ENCODE measurements around the gene NRG3.

NRG3 gene

DNA sequence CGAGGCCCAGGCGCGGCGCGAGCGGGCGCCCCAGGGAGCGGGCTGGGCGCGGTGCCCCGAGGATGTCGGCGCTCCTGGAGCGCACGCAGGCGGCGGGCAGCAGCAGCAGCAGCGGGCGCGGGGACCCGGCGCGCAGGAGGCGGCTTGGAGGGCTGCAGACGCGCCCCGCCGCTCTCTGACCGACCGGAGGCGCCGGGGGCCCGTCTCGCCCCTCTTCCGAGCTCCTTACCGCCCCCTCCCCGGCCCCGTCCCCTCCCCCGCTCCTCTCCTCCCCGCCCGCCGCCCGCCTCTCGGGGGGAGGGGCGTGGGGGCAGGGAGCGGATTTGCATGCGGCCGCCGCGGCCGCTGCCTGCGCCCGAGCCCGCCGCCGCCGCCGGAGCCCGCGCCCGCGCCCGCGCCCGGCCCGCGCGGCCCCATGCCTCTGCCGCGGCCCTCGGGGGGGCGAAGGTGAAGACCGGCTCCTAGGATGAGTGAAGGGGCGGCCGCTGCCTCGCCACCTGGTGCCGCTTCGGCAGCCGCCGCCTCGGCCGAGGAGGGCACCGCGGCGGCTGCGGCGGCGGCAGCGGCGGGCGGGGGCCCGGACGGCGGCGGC, at the start of gene NRG3:
NRG3 (plus strand) TSS at position 320 of the 592 bp plus-strand sequence.
- no peak for DNase-seq (ENCODE audit: low read depth in 2 of 2)

DNA sequence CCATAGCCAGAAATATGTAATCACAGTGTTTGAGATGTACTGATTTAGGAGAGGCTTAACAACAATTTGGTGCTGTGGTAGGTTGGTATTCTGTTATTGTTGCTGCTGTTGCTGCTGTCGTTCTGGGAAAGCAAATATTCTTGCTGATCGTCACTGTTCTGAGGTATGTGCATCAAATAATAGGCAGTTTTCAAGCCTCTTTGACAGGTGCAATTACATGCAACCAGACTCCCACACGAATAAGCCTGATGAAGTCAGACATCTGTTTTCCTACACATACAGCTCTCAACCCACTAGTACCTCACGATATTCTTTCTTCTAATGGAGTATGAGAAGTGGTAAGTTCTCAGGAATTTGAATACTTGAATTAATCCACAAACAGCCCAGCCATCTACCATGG, 46.7 kb upstream of the NRG3 start:
- no peak for DNase-seq (ENCODE audit: low read depth in 2 of 2)

DNA sequence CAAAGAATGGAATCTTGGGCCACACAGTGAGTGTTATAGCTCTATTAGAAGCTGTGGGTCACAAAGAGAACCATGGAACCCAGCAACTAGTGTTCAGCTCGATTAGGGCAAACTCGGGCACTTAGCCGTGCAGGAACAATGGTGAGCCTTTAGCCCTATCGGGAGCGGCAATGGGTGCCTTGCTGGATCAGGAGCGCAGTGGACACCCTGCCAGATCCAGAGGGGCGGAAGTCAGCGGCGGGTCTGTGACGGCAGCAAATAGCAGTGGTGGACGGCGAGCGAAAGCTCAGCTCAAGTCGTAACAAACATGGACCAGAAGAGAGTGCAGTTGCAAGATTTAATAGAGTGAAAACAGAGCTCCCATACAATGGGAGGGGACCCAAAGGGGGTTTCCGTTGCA, 43.9 kb upstream of the NRG3 start:
- no peak for DNase-seq (ENCODE audit: low read depth in 2 of 2)

DNA sequence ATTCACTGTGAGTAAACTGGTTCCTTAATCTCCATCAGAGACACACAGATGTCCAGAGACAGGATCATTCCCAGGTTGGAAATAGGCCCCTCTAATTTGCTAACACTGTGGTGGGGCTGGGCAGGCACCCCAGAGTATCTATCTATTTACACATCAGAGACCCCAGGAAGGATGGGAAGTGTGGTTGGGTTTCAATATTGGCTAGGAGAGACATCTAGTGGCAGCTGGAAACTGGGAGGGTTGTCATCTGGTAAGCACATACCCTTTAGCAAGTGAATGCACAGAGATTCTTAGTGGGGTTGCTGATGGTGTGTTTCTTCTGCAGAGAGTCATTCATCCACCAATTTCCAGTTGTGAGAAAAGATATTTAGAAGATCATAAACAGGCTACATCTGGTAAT, 36.0 kb upstream of the NRG3 start:
- no peak for DNase-seq (ENCODE audit: low read depth in 2 of 2)

DNA sequence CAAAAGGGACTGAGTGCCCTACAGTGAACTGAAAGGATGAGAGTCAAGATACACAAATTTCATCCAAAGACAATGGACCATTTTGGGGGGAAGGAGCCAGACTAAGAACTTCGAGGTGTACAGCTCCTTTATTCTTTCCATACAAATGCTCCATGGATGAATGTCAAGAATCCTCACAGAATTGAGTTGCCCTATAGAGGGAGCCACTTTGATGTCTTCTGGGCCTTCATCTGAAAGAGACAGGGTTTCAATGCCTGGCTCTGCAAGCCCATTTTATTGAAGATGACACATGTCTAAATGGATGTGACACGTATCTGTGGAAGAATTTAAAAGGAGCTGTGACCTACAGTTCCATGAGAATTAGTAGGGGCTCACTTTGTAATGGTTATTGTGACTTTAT, 32.0 kb upstream of the NRG3 start:
- DNase-seq (ENCODE audit: low read depth in 2 of 2) = no peak

DNA sequence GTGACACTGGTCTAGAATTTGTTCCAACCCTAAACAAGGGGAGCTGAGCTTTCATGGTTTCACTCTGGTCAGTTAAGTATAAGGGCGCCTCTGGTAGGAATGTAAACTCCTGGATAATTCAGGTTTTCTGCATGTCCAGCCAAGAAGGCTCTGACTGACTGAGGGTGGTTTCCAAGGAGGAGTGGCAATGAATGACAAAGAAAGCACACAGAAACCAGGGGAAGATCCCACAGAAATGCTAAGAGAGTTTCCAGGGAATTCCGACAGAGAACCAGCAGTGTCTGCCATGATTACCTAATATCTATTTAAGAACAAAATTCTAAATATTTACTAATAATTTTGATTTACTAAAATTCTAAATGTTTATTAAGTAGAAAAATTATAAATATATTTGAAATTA, 27.3 kb upstream of the NRG3 start:
- no peak for DNase-seq (ENCODE audit: low read depth in 2 of 2)

DNA sequence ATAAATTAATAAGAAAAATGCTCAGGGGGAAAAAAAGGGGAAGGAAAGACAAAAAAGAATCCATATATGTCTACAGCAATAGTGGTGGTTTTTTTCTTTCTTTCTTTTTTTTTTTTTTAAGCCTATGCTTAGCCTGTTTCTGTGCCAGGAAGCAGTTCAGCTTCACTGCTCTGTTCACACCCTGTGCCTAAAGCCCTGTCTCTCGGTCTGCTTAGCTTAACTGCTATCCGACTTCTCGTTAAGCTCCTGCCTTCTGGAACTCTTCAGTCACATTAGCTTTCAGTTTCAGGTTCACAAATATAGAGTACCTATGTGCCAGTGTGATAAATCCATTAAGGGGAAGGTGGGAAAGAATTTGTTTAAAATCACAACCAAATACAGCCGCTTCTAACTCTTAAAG, 26.5 kb upstream of the NRG3 start:
- no peak for DNase-seq (ENCODE audit: low read depth in 2 of 2)

DNA sequence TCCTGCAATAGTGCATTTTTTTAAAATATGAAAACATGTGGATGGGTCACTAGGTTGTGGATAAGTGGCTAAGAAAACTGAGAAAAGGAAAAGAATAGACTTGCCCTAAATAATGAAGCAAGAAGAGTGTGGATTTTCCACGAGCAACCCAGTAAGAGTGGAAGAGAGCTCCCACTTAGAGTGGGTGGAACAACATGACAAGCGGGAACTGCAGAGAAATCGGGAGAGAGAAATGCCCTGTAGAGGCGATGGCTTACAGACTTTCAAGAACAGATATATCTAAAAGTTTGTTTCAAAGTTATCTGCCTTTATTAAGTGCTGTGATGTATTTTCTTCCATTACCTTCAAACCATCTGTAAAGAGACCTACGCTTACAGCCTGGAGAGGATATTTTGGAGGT, 26.1 kb upstream of the NRG3 start:
- DNase-seq (ENCODE audit: low read depth in 2 of 2) = no peak

DNA sequence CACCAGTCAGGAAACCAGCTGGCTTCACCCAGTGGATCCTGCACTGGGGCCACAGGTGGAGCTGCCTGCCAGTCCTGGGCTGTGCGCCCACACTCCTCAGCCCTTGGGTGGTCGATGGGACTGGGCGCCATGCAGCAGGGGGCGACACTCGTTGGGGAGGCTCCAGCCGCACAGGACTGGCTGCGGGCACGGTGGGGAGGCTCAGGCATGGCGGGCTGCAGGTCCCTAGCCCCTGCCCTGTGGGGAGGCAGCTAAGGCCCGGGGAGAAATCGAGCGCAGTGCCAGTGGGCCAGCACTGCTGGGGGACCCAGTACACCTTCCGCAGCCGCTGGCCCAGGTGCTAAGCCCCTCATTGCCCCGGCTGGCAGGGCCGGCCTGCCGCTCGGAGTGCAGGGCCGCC, 12.4 kb upstream of the NRG3 start:
- no peak for DNase-seq (ENCODE audit: low read depth in 2 of 2)

DNA sequence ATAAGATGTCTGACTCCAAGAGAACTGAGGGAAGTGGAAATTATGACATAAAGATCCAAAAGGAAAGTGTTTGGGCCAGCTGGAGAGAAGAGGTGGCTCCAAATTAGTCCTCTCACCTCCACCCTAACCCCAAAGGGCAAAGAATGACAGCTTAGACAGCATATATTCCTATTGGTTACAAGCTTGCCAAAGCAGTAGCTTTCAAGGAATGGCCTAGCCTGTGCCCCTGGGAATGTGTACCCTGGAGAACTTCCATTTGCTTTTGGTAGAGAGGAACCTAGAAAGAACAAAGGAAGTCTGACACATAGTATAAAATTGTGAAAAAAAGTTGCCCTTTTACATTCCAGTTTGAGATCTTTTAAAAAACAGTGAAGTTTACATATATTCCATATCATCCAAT, 11.2 kb upstream of the NRG3 start:
- no peak for DNase-seq (ENCODE audit: low read depth in 2 of 2)

DNA sequence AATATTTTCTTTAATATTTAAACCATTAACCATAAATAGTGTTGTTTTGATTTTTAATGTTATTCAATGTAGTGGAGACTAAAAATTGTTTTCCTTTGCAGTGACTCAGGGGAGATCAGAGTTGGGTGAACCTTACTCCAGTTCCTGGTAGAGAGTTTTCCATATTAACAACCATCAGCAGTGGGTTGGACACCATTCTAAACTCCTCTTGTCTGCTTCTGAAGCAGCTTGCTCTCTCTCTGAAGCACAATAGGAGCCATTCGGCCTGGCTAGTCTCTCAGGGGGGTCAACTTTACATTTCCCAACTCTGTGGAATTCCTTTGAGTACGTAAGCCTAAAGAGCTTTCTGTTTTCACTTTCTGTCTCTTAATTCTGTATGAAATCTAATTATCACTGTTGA, 9.4 kb upstream of the NRG3 start:
- DNase-seq (ENCODE audit: low read depth in 2 of 2) = no peak

DNA sequence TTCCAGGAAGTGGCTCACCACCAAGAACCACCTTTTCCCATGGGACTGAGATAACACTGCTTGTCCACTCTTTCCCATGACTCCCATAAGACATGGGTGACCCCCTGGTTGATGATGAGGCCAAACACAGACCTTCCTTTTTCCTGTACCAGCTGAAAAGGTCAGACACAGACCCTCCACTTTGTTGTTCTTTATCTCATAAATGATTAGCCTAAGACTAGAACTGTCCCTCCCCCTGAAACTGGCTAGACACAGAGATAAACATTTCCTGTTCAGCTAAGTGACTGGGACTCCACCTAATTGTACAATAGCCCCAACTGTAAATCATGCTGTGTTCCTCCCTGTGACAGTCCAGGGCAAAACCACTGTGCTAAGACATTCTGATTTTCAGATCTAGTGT, 8.2 kb upstream of the NRG3 start:
- DNase-seq (ENCODE audit: low read depth in 2 of 2) = no peak

DNA sequence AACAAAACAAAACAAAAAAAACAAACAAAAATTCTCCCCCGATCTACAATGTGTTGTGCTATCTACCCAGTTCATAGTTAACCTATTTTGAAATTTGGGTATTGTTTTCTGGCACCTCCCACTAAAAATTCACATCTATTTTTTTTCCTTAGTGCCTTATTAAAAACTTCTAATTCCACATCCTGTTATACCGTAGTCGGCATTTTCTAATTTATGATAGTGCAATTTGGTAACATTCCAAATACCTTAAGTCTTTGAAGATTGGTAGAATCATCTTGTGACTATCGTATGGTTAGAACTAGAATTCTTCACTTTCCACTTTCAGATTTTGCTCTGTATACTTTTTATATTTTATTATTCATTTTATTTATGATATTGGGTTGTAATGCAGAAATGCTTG, 4.5 kb upstream of the NRG3 start:
- DNase-seq (ENCODE audit: low read depth in 2 of 2) = no peak

DNA sequence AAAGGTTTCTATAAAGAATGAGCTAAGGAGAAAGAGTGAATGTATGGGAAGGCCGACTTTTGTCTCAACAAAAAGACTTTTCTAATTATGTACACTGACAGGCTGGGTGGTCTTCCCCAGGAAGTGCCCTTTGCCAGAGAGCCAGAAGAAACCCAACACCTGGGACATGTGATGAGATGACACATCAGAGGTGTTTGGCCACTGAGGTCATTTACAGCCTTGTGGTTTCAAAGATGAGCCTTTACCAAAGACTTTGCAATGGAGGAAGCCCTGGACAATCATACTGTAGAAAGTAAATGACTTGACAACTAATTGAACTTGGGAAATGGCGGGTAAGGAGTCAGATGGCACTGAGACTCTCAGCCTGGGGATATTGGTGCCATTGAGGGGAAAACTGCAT, 3.4 kb upstream of the NRG3 start:
- no peak for DNase-seq (ENCODE audit: low read depth in 2 of 2)

DNA sequence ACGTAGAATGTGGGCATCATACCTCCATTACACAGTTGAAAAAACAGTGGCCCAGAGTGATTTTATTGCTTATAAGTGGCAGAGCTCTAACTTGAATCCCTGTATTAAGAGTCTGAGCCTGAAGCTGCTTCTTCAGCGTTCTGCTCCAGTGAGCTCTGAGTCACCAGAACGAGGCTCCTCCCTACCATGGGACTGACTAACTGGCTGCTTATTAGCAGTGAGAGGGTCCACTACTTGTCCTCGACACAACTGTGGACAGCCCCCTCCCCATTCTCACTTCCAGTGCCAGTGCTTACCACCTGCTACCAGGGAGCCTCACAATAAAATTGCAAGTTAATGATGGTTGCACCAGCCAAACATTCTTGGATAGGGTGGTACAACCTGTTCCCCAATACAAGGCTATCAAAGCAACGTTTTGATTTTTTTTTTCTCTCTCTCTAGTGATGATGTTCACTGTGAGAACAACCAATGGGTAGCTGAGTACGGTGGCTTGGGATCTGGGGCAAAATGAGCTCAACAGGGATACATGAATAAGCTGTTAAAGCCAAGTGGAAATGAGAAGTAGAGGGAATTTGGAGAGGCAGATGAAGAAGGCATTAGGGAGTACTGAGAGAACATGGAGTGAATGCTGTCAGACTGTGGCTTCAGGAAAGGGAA, 2.7 kb upstream of the NRG3 start:
- no peak for DNase-seq (ENCODE audit: low read depth in 2 of 2)

DNA sequence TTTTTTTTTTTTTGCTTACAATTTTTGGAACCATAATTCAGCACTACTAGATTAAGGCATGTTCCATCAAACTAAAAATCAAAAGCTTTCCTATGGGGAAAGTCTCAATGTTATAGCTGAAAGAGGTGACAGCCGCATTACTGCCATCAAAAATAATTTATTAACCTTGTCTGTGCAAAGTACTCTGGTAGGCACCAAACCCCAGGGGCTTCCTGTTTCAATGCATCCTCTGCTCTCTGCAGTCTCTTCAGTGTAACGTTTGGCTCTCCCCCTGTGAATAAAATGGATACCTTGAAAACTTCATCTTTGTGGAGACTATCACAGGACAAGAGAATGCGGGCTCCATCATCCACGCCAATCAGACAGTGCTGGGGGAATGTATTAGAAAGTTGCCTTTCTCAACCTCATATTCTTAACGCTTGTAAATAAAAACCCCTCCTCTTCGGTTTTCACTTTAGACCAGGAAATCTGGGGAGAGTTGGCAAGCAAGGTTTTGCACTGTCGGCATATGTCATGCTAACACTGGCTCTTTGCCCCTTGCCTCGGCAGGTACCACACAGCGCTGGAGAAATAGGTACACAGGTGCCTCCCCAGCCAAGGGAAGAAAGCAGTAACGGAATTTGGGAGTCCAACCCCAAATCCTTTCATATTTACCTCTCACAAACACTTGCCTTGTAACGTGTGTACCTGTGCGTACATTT, 1.6 kb upstream of the NRG3 start:
- DNase-seq (ENCODE audit: low read depth in 2 of 2) = no peak

DNA sequence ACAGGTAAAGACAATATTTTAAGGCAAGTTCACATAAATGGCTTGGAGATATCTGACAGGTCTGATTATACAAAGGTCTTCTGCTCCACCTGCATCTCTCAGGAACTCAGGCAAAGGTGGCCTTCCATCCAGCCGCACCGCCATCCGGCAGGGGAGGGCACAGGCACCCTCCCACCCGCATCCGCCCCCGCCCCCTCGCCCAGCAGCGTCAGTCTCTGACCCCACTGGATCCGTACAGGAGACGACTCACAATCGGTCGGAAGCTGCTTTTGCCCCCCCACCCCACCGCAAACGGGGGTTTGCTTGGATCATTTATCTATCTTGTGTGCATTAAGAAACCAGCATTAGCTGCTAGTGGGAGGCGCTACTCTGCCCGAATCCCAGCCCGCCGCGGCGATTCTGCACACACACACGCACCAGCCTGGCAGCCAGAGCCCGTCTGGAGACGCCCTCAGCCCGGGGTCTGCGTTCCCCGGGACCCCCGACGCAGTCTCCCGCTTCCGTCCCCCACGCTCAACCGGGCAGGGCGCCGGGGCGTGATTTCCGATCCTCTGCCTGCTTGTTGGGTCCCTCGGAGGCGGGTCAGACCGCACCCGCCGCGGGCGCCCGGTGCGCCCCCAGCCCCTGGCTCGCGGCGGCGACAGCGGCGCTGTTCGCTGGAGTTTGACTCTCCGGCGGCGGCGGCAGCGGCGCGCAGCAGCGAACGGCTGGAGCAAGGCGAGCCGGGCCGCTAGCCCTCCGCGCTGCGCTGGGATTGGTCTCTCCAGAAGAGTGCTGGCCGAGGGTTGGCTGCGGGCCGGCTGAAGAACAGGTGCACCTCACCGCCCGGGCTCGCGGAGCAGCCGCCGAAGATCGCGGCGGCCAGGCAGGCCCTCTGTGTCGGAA, 820 bp upstream of the NRG3 start:
- DNase-seq (ENCODE audit: low read depth in 2 of 2) = no peak

DNA sequence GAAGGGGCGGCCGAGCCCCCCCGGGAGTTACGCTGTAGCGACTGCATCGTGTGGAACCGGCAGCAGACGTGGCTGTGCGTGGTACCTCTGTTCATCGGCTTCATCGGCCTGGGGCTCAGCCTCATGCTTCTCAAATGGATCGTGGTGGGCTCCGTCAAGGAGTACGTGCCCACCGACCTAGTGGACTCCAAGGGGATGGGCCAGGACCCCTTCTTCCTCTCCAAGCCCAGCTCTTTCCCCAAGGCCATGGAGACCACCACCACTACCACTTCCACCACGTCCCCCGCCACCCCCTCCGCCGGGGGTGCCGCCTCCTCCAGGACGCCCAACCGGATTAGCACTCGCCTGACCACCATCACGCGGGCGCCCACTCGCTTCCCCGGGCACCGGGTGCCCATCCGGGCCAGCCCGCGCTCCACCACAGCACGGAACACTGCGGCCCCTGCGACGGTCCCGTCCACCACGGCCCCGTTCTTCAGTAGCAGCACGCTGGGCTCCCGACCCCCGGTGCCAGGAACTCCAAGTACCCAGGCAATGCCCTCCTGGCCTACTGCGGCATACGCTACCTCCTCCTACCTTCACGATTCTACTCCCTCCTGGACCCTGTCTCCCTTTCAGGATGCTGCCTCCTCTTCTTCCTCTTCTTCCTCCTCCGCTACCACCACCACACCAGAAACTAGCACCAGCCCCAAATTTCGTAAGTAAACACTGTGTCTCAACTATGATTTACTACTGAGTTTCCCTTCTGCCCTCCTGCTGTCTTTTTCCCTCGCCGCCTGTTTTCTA, 666 bp downstream of the NRG3 start:
- no peak for DNase-seq (ENCODE audit: low read depth in 2 of 2)

DNA sequence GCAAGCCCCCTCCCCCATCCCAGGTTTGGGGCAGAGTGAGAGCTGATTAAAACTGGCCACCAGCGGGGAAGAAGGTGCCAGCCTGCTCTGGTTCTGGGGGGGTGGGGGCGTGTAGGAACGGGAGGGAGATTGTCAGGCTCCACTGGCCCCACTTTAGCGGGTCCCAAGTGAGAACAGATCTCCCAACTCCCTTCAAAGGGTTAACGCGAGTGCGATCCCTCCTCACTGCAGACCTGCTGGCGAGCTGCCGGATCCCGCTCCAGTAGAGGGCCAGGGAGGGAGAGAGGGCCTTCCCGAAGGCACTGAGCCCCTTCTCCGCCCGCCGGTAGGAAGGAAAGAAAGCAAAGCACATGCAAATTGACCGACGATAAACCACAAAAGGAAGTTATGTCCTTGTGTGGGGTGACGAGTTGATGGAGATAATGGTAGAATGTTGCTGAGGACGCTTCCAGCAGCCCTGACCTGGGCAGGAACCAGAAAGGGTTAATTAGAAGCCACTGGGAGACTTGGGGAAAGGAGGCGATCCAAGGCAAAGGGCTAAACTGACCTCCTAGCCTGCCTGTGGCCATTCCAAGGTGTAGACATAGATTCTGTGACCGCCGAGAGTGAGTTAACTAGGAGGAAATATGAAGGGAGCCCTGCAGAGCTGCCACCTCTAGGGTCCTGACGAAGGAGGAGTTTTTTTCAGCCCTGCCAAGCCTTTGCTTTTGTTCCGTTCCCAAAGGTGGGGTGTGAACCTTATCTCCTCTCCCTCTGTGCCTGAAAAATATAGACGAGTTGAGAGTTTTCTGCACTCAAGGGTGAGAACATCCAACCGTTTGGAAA, 1.5 kb downstream of the NRG3 start:
- DNase-seq (ENCODE audit: low read depth in 2 of 2) = no peak

DNA sequence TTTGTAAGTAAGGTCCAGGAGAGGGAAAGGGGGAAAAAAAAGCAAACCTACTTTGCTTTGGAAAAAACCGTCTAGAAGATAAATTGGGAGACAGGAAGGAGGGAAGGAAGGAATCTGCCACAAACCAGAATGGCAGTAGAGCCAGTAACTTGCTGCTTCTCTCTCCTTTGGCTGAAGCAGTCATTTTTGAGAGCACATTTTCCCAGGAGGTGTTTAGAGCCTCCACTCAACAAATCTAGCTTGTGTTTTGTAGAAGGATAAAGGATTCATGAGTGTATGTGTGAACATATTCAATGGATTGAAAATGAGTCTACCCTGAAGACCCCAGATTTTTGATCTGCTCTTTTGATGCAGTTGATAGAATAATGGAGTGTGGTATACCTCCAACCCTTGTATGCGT, 2.6 kb downstream of the NRG3 start:
- DNase-seq (ENCODE audit: low read depth in 2 of 2) = no peak

DNA sequence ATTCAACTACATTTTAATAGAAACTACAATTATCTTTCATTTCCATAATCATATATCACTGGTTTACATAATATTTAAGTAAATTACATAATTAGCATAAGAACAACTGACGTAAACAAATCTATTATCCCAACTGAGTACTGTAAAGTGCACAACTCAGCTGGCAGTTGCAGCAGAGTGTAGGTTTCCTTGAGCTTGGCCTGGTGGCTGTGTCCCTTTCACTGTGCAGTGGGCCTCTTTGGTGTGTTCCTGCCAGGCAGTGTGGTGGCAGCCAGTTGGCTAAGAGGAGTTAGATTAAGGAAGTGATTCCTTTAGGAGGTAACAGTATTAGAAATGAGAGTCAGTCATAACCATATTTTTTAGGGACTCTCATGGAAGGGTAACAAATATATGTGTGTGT, 7.0 kb downstream of the NRG3 start:
- no peak for DNase-seq (ENCODE audit: low read depth in 2 of 2)
